Central memory CD4-positive, alpha-beta T cell (primary cell): ENCODE data around the gene MRRF.
A peak's percentile ranks its signal among the peaks of the same experiment; 100 is the strongest.

Experiments used
- DNase-seq: peaks from one replicate; pipeline ENCODE4 v3.0.0; 2022

The MRRF gene

DNA sequence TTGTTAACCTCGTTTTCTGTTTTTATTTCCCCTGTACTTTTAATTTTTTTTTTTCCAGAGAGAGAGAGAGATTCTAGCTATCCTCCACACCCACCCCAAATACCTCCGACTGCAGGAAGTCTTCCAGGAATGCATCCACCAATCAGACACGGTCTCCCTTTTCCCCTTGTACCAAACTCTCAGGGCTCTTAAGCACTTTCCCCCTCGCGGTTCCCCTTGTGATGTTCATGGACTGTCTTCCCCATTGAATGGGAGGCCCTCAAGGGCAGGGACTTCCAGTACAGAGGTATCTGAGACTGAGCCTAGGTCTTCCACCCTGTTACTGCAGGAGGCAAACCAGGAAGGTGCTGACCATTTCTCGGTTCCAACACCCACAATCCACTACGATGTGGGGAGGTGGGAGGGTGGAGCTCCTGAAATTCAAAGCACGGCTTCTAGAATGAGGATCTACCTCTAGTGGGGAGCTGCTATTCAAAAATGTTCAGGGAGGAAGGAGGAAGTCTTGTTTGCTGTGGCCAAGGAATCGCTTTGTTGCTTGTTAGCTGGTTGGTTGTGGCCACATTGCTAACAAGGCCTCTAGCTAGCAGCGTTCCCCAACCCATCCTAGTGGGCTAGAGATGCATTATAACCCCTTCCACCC lies 68.6 kb downstream of the MRRF start:
- no peak for DNase-seq

DNA sequence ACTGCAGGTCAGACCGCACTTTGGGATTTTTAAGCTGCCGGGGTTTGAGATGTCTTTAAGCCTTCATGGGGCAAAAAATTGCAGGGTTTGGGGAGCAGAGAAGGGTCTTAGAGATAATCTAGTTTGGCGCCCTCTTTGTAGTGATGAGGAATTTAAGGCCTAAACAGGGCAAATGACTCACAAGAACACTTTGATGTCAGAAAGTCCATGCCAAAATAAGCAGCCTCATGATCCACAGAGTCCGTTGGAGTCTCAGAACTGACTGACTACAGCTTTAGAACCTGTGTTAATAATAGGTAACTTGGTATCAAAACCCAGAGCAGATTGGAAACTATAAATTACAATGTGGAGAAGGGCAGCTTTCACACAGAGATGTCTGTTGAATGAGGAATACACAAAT lies 70.2 kb downstream of the MRRF start:
- DNase-seq: no peak

DNA sequence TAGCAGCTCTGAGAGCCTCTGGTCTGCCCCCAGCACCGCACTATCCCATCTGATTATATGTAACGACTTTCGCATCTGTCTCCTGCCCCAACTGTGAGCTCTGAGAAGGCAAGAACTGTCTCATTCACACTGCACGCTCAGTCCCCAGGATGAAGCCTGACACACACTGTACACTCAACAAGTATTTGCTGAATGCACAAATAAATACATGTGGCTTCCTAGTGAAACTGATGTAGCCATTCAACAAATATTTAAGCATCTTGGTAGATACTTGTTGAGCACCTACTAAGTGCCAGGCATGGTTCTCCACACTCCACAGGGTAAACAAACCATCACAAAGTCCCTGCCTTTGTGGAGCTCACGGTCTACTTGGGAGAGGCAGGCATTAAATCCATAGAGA lies 71.5 kb downstream of the MRRF start:
- DNase-seq: no peak

DNA sequence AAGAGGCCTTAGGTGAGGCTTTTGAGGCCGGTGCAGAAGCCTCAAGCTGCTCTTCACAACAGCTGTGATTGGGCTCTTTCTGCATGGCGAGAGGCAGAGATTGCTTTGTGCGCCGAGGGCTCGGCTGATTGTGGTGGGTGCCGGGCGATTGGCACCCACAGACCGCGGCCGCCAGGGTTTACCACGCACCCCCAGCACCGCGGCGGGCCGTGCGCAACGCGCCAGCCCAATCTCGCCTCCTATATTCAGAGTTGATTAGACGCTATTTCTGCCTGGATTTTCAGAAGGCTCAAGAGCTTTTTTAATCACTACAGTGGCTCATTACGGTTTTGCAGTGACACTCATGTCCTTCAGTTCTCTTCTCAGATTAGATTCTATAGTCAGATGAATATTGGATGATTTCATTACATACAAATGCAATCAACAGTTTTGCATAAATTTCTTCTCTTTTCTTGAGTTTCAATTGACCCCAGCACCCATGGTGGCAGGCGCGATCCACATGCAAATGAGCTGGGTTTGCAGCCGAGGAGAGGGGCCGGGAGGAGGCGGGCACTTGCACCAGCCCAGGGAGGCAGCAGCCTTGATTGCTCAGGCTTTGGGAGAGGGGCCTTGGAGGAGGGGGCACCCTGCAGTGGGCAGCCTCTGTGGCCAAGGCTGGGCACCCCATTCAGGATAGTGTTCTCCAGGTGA lies 72.3 kb downstream of the MRRF start:
- no peak for DNase-seq

GRCh38 chr9:122337556-122337929 lies 72.9 kb downstream of the MRRF start:
- no peak for DNase-seq

DNA sequence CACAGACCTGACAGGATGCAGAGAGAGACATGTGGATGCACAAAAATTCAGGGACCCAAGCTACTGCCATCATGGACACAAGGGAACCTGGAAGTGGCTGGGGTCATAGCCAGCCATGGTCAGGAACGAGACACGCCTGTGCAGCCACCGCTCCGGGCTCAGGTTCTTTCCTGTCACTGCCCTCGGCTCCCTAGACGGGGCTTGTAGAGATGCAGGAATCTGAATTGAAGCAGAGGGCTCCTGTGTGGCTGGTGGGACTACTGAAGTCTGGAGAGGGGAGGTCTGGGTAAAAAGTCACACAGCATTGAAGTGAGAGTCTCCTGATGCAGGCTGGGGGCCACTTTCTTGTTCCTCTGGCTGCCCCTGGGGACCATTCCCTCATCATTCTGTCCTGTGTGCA lies 73.9 kb downstream of the MRRF start:
- no peak for DNase-seq

- DNase-seq: no peak
Measured at GRCh38 chr9:122338994-122339393, 74.3 kb downstream of the MRRF start.

GRCh38 chr9:122339579-122339978 lies 74.9 kb downstream of the MRRF start:
- no peak for DNase-seq

- DNase-seq: no peak
Measured at GRCh38 chr9:122340161-122340560, 75.5 kb downstream of the MRRF start.

DNA sequence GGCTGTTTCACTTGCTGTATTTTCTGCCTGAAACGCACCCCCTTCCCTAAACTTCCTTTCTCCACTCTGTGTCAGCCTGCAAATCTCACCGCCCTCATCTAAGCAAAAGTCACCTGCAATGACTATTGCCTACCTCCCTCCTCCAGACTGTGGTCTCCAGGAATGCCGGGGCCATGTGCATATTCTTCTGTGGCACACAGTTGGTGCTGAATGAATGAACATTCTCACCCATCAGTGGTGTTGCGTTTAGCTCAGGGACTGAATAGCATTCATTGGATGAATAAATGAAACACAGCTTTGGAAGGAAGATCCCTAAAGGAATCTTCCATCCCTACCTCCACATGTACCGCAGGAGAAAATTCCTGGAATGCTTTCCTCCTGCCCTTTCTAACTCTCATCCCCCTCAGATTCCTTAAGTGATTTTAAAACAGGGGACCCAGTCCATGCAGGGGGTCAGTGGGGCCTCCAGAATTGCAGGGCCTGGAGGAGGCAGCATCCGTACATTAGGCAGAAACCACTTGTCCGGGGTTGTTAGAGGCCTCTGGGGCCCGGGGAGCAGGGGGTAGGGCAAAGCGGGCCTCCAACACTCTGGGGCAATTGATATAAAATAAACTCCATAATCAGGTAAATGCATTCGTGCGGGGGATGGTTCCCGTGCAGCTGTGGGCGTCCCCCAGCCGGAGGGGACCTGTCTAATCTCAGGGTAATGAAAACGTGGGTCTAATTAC lies 77.8 kb downstream of the MRRF start:
- no peak for DNase-seq

GRCh38 chr9:122346478-122347347 lies 82.0 kb downstream of the MRRF start:
- DNase-seq: no peak

GRCh38 chr9:122347348-122348287 lies 82.9 kb downstream of the MRRF start:
- DNase-seq: no peak

GRCh38 chr9:122348288-122348777 lies 83.7 kb downstream of the MRRF start:
- DNase-seq: no peak

- DNase-seq: no peak
Measured at GRCh38 chr9:122348791-122349190, 84.1 kb downstream of the MRRF start.

DNA sequence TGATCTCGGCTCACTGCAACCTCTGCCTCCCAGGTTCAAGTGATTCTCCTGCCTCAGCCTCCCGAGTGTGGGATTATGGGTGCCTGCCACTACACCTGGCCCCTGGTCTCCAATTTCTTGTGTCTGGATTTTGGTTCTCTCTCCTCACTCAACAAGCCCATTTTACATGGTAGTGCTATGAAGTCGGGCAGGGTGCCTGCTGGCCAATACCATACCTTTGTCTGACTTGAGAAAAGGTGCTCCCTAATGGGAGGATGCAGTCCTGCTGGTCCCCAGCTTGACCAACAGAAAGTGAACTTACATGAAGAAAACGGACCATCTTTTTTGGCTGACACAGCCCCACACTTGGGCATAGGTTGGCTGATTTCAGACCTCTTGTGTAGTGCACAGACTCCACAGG lies 84.5 kb downstream of the MRRF start:
- no peak for DNase-seq

- peak; percentile 62 for DNase-seq
Measured at GRCh38 chr9:122350577-122351355, 86.1 kb downstream of the MRRF start.

GRCh38 chr9:122354536-122355199 lies 90.0 kb downstream of the MRRF start:
- DNase-seq: no peak

DNA sequence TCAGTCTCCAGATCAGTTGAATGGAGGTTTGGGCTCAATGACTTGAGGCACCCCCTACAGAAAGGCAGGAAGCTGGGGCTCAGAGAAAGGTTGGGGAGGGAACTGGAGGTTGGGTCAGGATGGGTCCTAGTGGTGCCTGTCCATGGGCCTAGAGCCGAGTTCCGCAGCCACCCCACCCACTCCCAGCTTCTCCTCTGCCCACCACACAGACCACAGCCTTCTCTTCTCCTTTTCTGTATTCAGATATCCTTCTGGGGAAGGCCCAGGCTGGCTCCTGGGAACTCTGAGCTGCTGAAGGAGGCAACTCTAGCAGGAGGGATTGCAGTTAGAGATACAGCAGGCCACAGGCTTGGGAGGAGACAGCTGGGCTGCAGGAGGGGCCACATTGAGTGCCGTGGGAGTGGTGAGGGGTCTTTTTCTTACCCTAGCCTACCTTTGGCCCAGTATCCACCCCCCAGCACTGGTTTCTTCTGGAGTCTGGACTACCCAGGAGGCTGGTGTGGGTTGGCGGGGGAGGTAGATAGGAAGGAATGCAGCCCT lies 90.7 kb downstream of the MRRF start:
- DNase-seq: no peak

GRCh38 chr9:122356627-122357026 lies 91.9 kb downstream of the MRRF start:
- no peak for DNase-seq

DNA sequence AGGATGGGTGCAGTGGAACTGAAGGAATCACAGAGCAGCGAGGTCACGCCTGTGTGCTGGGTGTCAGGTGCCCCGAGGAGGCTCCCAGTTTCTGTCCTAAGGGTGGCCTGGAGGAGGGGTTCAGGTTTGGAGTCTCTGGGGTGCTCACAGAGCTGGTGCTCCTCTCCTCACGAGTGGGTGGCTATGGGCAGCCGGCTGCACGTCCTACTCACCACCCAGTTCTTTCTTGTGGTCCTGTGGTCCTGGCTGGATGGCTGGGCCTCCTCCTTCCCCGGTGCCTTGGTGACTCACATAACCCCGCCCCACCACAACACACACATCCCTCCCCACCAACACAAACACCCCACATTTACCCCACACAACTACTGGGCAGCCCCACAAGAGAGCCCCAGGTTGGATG lies 96.2 kb downstream of the MRRF start:
- no peak for DNase-seq
